ENCODE results near the gene SRP72.
A peak's percentile ranks its signal among the peaks of the same experiment; 100 is the strongest.
"Not testable (repeated sequence)": the region's sequence is repeated elsewhere in the genome, so short reads cannot be mapped to it uniquely, and the experiment has no call there.

Gene SRP72

GRCh38 chr4:56467284-56468096 lies at the start of gene SRP72:
TSS of gene SRP72 (plus strand) at chr4:56467617. CDS start at chr4:56467636, 19 bp downstream.
- DNase-seq (ENCODE audit: low spot score) = peak; percentile 94

GRCh38 chr4:56424176-56424575 lies 43.2 kb upstream of the SRP72 start:
- DNase-seq (ENCODE audit: low spot score) = no peak

- peak; percentile 77 for DNase-seq (ENCODE audit: low spot score)
Measured at GRCh38 chr4:56424697-56425514, 42.5 kb upstream of the SRP72 start.

GRCh38 chr4:56425518-56425917 lies 41.9 kb upstream of the SRP72 start:
- no peak for DNase-seq (ENCODE audit: low spot score)

GRCh38 chr4:56426273-56426672 lies 41.1 kb upstream of the SRP72 start:
- DNase-seq (ENCODE audit: low spot score) = no peak

- DNase-seq (ENCODE audit: low spot score) = no peak
Measured at GRCh38 chr4:56427179-56427578, 40.2 kb upstream of the SRP72 start.

GRCh38 chr4:56430203-56430602 lies 37.2 kb upstream of the SRP72 start:
- no peak for DNase-seq (ENCODE audit: low spot score)

GRCh38 chr4:56433280-56433679 lies 34.1 kb upstream of the SRP72 start:
- no peak for DNase-seq (ENCODE audit: low spot score)

GRCh38 chr4:56434599-56435139 lies 32.7 kb upstream of the SRP72 start:
- peak; percentile 42 for DNase-seq (ENCODE audit: low spot score)

GRCh38 chr4:56435140-56435926 lies 32.1 kb upstream of the SRP72 start, which contains the start of gene PPAT:
TSS of gene PPAT (minus strand) at chr4:56435615. CDS start at chr4:56435477, 138 bp downstream.
- DNase-seq (ENCODE audit: low spot score) = peak; percentile 97

- no peak for DNase-seq (ENCODE audit: low spot score)
Measured at GRCh38 chr4:56438766-56439165, 28.7 kb upstream of the SRP72 start.

GRCh38 chr4:56440983-56441382 lies 26.4 kb upstream of the SRP72 start:
- no peak for DNase-seq (ENCODE audit: low spot score)

GRCh38 chr4:56444719-56445118 lies 22.7 kb upstream of the SRP72 start:
- no peak for DNase-seq (ENCODE audit: low spot score)

- no peak for DNase-seq (ENCODE audit: low spot score)
Measured at GRCh38 chr4:56445699-56446098, 21.7 kb upstream of the SRP72 start.

GRCh38 chr4:56448301-56448700 lies 19.1 kb upstream of the SRP72 start:
- DNase-seq (ENCODE audit: low spot score) = no peak

GRCh38 chr4:56449475-56449874 lies 17.9 kb upstream of the SRP72 start:
- not testable (repeated sequence) for DNase-seq (ENCODE audit: low spot score)

- DNase-seq (ENCODE audit: low spot score) = no peak
Measured at GRCh38 chr4:56450342-56450741, 17.1 kb upstream of the SRP72 start.

GRCh38 chr4:56460085-56460484 lies 7.3 kb upstream of the SRP72 start:
- DNase-seq (ENCODE audit: low spot score) = no peak

GRCh38 chr4:56462157-56462556 lies 5.3 kb upstream of the SRP72 start:
- DNase-seq (ENCODE audit: low spot score) = no peak

- DNase-seq (ENCODE audit: low spot score) = no peak
Measured at GRCh38 chr4:56463711-56464110, 3.7 kb upstream of the SRP72 start.

- DNase-seq (ENCODE audit: low spot score) = no peak
Measured at GRCh38 chr4:56464581-56464980, 2.8 kb upstream of the SRP72 start.

All from hematopoietic multipotent progenitor cell treated with erythropoietin and hydrocortisone succinate and interleukin-3 and kit ligand, for 15 days (in vitro differentiated cells).